ENCODE data around the gene ZSWIM3. TPM values are rescaled to one million over a fixed set of nuclear protein-coding genes. Genes with fewer than 3 reads are reported as not detected.

The ZSWIM3 gene
- total and polyA plus RNA-seq, 2 donors (not counting 3 experiments of a cell fraction or from before 2014, with no cell fraction given) = 3.8 to 4.4 TPM

- no peak for DNase-seq (ENCODE audit: low read depth, low spot score)
- Histone ChIP-seq H3K79me2 (ENCODE audit: control insufficient read depth, insufficient read depth, low read length) (no peaks in the 10 kb centered on the region), H3K27ac (ENCODE audit: insufficient read depth, low read depth, low read length) (no peak overlapping the region), H3K4me2 (ENCODE audit: insufficient read depth, low read length) (no peak overlapping the region), H3K4me1 (ENCODE audit: control insufficient read depth, extremely low read depth, insufficient read depth, low read length) (no peaks in the 10 kb centered on the region), H3K9me3 (replicated peaks; ENCODE audit: control insufficient read depth, insufficient read depth, low read length) (no peaks in the 10 kb centered on the region), H3K9me1 (replicated peaks; ENCODE audit: control insufficient read depth, extremely low read depth, insufficient read depth, low read length) (no peaks in the 10 kb centered on the region), H3K4me3 (replicated peaks in 1 of 3; ENCODE audit: insufficient read depth in 1 of 3, low read depth in 1 of 3, low read length in 3 of 3) (no peak overlapping the region), H2AFZ (ENCODE audit: low read depth, low read length) (no peak overlapping the region), H3K36me3 (ENCODE audit: control insufficient read depth in 2 of 2, extremely low read depth in 1 of 2, insufficient read depth in 2 of 2, low read length in 2 of 2) (peaks cover 0 to 39% of the 10 kb centered on the region in 2 experiments), H3K27me3 (ENCODE audit: control insufficient read depth in 2 of 2, insufficient read depth in 2 of 2, low read length in 2 of 2) (no peaks in the 10 kb centered on the region), H4K20me1 (replicated peaks; ENCODE audit: control insufficient read depth, extremely low read depth, insufficient read depth, low read length) (no peaks in the 10 kb centered on the region), H3K9ac (replicated peaks; ENCODE audit: extremely low read depth, insufficient read depth, low read length) (no peak overlapping the region)
- BruUV-seq (replicated peaks) = no TSS peak
- intact Hi-C loops (cut with micrococcal nuclease) (no loop called here), dilution Hi-C loops (cut with MboI; ENCODE audit: extremely low pct_ligation_motif_present, low sequenced_read_pairs) (no loop called here)
- FAIRE-seq = no peak
- POLR2A ChIA-PET = no interaction called here
- TF ChIP-seq POLR2AphosphoS5 (IDR thresholded peaks at IDR 0.05; ENCODE audit: insufficient read depth, low read depth, low read length) (no peak), GATA2 (IDR thresholded peaks at IDR 0.05; ENCODE audit: insufficient read depth, insufficient read length, low read depth, low read length) (no peak), FOS (IDR thresholded peaks at IDR 0.05; ENCODE audit: borderline replicate concordance, insufficient read depth, low read length) (no peak), MYC (IDR thresholded peaks at IDR 0.05; ENCODE audit: low read depth, low read length) (no peak), POLR2A (IDR thresholded peaks at IDR 0.05; ENCODE audit: low read depth, low read length) (no peak), EZH2 (IDR thresholded peaks at IDR 0.05; ENCODE audit: borderline replicate concordance, low read depth, low read length, severe bottlenecking) (no peak), MAX (IDR thresholded peaks at IDR 0.05; ENCODE audit: insufficient read depth, insufficient read length) (no peak), JUN (IDR thresholded peaks at IDR 0.05; ENCODE audit: borderline replicate concordance, insufficient read depth, insufficient read length, low read depth) (no peak), CTCF (IDR thresholded peaks at IDR 0.05; ENCODE audit: extremely low read depth in 1 of 2, insufficient read depth in 1 of 2, low read depth in 1 of 2, low read length in 2 of 2) (no peak)
- CTCF ChIA-PET = no interaction called here
These were observed 12.0 kb upstream of the ZSWIM3 start for GRCh38 chr20:45845452-45845851.
